H1 (cell line): ENCODE measurements around the gene CHD6. TPM values are rescaled to one million over a fixed set of nuclear protein-coding genes. Genes with fewer than 3 reads are reported as not detected.

ENCODE experiments used
- BRCA1 ChIP-seq: IDR thresholded peaks from 2 replicates; pipeline ENCODE4 v1.6.1; 2012; ENCODE audit warnings: low read depth, low read length, improper control_type of control experiment
- CHD7 ChIP-seq: fragments of 300-600 bp; sonication (generic); IDR thresholded peaks from 2 replicates; pipeline ENCODE4 v1.7.1; 2012; ENCODE audit warnings: low read length, moderate library complexity, mild to moderate bottlenecking, inconsistent platforms; ENCODE audit not compliant: insufficient replicate concordance
- EGR1 ChIP-seq: IDR thresholded peaks from 2 replicates; pipeline ENCODE4 v1.6.1; 2011; ENCODE audit warnings: low read depth, low read length, borderline replicate concordance
- MAFK ChIP-seq: IDR thresholded peaks from 2 replicates; pipeline ENCODE4 v1.6.1; 2012; ENCODE audit warnings: low read depth, mild to moderate bottlenecking, improper control_type of control experiment, low read length
- RFX5 ChIP-seq: IDR thresholded peaks from 2 replicates; pipeline ENCODE4 v1.6.1; 2011; ENCODE audit warnings: low read depth, low read length, improper control_type of control experiment, borderline replicate concordance
- RNF2 ChIP-seq: fragments of 200-900, 300-1000 bp; sonication (generic); IDR thresholded peaks from 2 replicates; pipeline ENCODE4 v1.7.1; 2016; ENCODE audit warnings: borderline replicate concordance, low read depth, mild to moderate bottlenecking, antibody characterized with exemption, low read length; ENCODE audit not compliant: poor library complexity, severe bottlenecking; ENCODE audit errors: missing control alignments
- SIN3A ChIP-seq, 2 experiments: IDR thresholded peaks in 1 of 2; conservative IDR thresholded peaks in 1 of 2; 2 replicates each; pipeline ENCODE4 v1.6.1; 2011 to 2012; ENCODE audit warnings: low read length in 2 of 2, improper control_type of control experiment in 1 of 2, low read depth in 1 of 2, mild to moderate bottlenecking in 1 of 2
- SIX5 ChIP-seq: IDR thresholded peaks from 2 replicates; pipeline ENCODE4 v1.6.1; 2011; ENCODE audit warnings: mild to moderate bottlenecking, low read depth, low read length
- SRF ChIP-seq: IDR thresholded peaks from 2 replicates; pipeline ENCODE4 v1.6.1; 2011; ENCODE audit warnings: mild to moderate bottlenecking, low read depth, low read length, moderate library complexity
- TEAD4 ChIP-seq: IDR thresholded peaks from 2 replicates; pipeline ENCODE4 v1.6.1; 2012; ENCODE audit warnings: low read depth, low read length, inconsistent platforms, mixed read lengths
- polyA plus RNA-seq, 7 experiments: library from polyadenylated mRNA; depleted of rRNA in 3 of 7; stranded (reverse) in 5 of 7; unstranded in 2 of 7; fragments of >200 nt in 5 of 7; fragments of 200-250 nt in 2 of 7; gene quantifications; 1 replicate in 5 of 7; 2 replicates in 1 of 7; 4 replicates in 1 of 7; pipeline versions ENCODE4 v1.2.1 to v1.2.3, GENCODE V29; 2011 to 2013; ENCODE audit warnings: missing spikeins in 2 of 7, mixed read lengths in 2 of 7
- total RNA-seq: library from RNA; stranded (reverse); fragmentation: NEBNext Ultra II Directional; extraction: Animal tissue kit (Norgen Biotek cat#: 25700); gene quantifications from 2 replicates; pipeline ENCODE4 v1.2.1, GENCODE V29; 2021

The CHD6 gene
- total and polyA plus RNA-seq, 2 of the 8 experiments (the other 6 are each of a cell fraction or from before 2014, with no cell fraction given), result 11.1 to 62.9 TPM

- TF ChIP-seq CHD7 (no peak), RFX5 (no peak), RNF2 (no peak), MAFK (no peak), SIN3A (conservative IDR thresholded peaks at IDR 0.05 in 1 of 2, IDR thresholded peaks at IDR 0.05 in 1 of 2; ENCODE audit: low read depth in 1 of 2, low read length in 2 of 2) (no peak), SRF (no peak), TEAD4 (no peak), SIX5 (no peak), BRCA1 (no peak), EGR1 (no peak)
Observed at GRCh38 chr20:41413169-41413568, 205.0 kb downstream of the CHD6 start (continued).
